SIG-M5 treated with dmso at 0.1 percent for 504 hours (cell line): ENCODE data around the gene DHRS11.
"Not testable (repeated sequence)": the region's sequence is repeated elsewhere in the genome, so short reads cannot be mapped to it uniquely, and the experiment has no call there.

Experiments
- DNase-seq: peaks from one replicate; lab custom pipeline; 2025; ENCODE audit not compliant: unreplicated experiment; lab: John Stamatoyannopoulos, UW

DHRS11 gene

DNA sequence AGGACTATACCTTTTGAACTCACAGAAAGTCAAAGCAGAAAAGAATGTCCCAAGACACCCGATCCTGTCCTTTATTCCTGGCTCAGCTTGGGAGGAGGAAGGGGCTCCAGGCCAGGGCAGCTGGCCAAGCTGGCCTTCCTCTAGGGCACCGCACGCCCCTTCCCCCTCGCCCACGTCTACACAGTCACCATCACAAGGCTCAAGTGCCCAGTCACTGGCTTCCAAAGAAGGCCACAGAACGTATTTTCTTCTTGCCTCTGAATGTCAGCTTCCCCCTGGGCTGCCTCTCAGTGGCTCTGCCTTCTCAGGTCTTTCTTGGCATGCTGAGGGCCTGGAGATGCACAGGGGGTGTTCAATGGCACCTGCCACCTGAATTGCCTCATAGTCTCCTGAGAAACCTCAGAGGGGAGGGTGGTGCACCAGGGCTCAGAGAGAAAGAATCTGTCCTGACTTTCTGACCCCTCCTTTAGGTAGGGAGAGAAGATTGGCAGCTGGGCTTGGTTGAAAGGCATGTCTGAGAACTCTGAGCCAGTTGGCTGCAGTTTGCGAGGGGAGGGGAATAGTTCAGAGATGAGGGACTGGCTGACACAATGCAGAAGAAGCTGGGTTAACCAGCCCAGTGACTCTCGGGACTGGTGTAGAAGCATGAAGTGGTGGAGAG is 2.1 kb downstream of the DHRS11 start:
- DNase-seq: no peak

GRCh38 chr17:36594626-36595401 is 3.1 kb downstream of the DHRS11 start:
- no peak for DNase-seq

GRCh38 chr17:36597226-36597625 is 5.5 kb downstream of the DHRS11 start:
- DNase-seq: no peak

GRCh38 chr17:36597866-36598777 is 6.4 kb downstream of the DHRS11 start:
- no peak for DNase-seq

GRCh38 chr17:36598951-36599401 is 7.3 kb downstream of the DHRS11 start:
- no peak for DNase-seq

DNA sequence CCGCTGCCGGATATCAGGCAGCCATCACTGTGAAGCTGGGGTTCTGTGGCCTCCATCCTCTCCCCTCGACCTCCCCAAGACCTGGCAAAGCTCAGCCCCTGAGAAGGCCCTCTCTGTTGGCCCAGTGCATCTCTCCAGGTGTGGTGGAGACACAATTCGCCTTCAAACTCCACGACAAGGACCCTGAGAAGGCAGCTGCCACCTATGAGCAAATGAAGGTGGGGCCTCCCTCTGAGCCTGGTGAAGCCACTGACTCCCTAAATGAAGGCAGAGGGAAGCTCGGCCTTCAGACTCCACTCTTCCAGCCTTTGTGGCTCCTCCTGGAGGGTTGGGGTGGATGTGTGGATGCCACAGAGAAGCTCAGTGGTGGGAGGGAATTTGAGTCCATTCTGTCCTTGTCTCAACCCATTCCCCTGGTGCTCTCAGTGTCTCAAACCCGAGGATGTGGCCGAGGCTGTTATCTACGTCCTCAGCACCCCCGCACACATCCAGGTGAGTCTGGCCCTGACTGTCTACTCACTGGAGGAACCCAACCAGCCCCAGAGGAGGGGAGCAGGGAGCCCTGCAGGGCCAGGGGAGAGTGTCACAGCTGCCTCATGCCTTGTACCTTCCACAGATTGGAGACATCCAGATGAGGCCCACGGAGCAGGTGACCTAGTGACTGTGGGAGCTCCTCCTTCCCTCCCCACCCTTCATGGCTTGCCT is 8.0 kb downstream of the DHRS11 start:
- DNase-seq: no peak

- no peak for DNase-seq
Measured at GRCh38 chr17:36600465-36600864, 8.8 kb downstream of the DHRS11 start.

GRCh38 chr17:36600936-36601302 is 9.2 kb downstream of the DHRS11 start:
- DNase-seq: no peak

DNA sequence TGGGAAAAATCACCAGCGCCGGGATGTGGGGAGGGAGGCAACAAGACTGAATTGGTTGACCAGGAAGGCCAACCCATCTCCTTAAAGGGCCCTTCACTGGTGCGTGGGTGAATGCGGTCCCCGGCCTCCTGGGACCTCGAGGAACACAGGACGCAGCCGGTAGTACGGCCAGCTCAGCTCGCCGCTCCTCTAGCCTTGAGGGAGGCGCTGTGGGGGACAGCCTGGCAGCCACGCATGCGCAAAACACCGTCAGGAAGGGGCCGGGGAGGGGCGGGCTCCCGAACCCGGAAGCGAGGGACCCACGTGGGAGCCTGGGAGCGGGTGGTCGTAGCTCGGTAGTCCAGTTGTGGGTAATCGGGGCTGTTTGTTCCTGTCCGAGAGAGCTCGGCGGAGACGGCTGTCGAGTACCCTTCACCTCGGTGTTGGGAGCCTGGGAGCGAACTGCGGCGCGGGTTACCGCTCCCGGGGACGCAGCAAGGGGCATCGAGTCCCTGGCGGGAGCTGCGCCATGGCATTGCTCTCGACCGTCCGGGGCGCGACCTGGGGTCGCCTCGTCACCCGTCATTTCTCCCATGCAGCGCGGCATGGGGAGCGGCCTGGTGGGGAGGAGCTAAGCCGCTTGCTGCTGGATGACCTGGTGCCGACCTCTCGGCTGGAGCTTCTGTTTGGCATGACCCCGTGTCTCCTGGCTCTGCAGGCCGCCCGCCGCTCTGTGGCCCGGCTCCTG is 9.8 kb downstream of the DHRS11 start, which contains the start of gene MRM1:
Gene MRM1 (plus strand): TSS at position 281 of the 727 bp plus-strand sequence. CDS start 228 bp downstream, at position 509.
- DNase-seq: peak; percentile 83

DNA sequence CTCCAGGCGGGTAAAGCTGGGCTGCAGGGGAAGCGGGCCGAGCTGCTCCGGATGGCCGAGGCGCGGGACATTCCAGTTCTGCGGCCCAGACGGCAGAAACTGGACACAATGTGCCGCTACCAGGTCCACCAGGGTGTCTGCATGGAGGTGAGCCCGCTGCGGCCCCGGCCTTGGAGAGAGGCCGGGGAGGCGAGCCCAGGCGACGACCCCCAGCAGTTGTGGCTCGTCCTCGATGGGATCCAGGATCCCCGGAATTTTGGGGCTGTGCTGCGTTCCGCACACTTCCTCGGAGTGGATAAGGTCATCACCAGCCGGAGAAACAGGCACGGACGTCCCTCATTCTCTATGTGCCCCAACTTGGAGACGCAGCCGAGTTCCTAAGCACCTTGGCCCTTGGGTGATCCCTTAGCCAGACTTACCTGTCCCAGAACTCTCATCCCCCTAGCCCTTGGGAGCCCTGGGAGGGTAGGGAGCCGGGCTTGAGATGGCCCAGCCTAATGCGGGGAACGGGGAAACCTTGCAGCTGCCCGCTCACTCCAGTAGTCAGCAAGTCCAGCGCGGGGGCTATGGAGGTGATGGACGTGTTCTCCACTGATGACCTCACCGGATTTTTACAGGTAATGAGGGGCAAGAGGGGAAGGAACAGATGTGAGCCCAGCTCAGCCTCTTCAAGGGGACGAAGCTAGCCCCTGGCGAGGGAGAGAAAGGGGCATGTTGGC is 10.5 kb downstream of the DHRS11 start:
- DNase-seq: no peak

DNA sequence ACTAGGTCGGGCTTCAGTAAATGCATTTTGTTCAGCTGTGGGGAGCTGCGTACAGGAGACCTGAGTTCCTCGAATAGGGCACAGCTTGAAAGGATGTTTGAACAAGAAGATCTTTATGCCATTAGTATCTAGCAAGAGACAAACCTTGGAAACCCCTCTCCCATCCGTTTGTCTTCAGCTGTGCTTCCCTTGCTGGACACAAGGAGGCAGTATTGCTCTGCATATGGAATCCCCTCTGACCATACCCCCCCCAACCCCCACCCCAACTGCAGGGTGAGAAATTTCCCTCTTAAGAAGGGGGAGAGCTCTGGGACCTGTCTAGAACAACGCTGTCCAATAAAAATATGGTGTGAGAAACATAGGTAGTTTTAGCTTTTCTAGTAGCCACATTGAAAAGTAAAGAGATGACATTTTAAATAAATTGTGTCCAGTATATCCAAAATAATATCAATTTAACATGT is 11.3 kb downstream of the DHRS11 start:
- peak; percentile 77 for DNase-seq

DNA sequence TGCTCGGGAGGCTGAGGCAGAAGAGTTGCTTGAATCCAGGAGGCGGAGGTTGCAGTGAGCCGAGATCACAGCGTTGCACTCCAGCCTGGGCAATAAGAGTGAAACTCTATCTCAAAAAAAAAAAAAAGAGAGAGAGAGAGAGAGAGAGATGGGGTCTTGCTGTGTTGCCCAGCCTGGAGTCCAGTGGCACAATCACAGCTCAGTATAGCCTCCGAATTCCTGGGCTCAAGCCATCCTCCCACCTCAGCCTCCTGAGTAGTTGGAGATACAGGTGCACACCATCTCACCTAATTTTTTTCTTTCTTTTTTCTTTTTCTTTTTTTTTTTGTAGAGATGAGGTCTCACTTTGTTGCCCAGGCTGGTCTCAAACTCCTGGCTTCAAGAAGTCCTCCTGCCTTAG is 13.3 kb downstream of the DHRS11 start:
- not testable (repeated sequence) for DNase-seq

DNA sequence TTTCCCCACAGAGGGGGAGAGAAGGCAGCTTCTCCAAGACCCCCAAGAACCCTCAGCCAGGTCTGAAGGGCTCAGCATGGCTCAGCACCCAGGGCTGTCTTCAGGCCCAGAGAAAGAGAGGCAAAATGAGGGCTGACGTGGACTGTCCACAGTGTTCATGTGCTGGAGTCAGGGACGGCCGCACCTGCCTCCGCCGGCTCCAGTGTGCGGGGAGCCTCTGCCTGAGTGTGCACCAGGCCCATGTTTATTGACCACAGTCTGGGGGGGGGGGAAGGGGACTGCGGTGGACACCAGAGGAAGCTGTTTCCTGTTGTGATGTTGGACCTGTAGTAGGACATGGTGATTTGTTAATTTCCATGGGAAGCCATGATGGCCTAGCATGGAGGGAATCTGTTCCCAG is 16.6 kb downstream of the DHRS11 start:
- no peak for DNase-seq

DNA sequence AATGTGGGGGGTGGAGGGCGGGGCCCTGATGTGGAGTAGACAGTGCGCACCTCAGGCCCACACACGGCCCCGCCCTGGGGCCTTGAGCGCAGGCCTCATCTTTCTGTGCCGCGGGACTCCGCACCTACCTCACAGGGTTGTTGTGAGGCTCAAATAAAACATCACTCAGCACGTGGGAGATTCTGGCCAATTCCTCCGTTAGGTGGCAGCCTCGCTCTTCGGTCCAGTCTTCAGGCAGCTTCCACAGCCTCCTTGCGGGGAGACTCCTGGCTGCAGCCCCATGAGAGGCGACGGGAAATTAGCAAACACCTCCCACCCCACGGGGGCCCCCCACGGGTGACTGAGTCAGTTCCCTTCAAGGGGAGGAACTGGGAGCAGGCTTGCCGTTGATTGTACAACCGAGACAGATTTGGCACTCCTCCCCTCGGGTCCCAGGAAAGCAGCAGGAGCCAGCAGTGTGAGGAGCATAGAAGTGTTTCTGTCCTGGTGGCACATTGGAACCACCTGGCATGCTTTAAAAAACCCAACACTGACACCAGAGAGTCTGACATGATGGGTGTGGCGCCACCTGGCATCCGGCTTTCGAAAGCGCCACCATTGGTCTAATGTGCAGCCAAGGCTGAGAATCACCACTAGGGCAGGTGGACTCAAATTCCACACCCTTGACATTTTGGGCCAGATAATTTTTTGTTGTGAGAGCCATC is 17.3 kb downstream of the DHRS11 start:
- DNase-seq: no peak

DNA sequence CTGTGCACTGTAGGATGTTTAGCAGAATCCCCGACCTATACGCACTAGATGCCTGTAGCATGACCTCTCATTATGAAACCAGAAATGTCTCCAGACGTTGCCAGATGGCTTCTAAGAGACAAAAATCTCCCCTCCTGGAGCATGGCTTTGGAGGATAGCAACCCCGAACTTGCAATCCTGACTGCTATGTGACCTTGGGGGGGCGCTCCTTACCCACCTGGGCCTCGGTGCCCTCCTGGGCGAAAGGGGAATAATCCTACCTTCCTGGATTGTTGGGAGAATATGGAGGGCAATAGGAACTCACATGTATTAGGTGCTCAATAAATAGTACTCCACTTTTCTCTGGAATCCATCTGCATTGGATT is 17.8 kb downstream of the DHRS11 start:
- no peak for DNase-seq

DNA sequence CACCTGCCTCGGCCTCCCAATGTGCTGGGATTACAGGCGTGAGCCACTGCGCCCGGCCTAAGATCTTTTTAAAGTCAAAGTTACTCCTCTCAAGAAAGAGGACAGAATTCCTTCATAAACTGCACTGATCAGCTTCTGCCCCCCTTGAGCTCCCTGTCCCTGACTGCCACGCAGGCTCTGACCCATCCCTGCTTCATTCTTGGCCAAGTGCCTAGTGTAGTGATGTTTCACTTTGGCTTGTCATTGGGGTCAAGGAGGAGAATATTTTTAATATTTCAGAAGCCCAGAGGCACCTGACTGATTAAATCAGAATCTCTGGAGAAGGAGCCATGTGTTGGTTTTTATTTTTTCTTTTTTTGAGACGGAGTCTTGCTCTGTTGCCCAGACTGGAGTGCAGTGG is 18.8 kb downstream of the DHRS11 start:
- no peak for DNase-seq

- DNase-seq: no peak
Measured at GRCh38 chr17:36611345-36612072, 19.8 kb downstream of the DHRS11 start.

GRCh38 chr17:36612323-36612722 is 20.6 kb downstream of the DHRS11 start:
- DNase-seq: no peak
